ENCODE results near the gene PODXL2.
"Not testable (repeated sequence)": the region's sequence is repeated elsewhere in the genome, so short reads cannot be mapped to it uniquely, and the experiment has no call there.

PODXL2 gene

GRCh38 chr3:127680798-127681221, 51.8 kb downstream of the PODXL2 start:
- DNase-seq (ENCODE audit: low spot score): no peak
- no peak for TF ChIP-seq CTCF (IDR thresholded peaks at IDR 0.05; ENCODE audit: extremely low read depth, missing control alignments)

DNA sequence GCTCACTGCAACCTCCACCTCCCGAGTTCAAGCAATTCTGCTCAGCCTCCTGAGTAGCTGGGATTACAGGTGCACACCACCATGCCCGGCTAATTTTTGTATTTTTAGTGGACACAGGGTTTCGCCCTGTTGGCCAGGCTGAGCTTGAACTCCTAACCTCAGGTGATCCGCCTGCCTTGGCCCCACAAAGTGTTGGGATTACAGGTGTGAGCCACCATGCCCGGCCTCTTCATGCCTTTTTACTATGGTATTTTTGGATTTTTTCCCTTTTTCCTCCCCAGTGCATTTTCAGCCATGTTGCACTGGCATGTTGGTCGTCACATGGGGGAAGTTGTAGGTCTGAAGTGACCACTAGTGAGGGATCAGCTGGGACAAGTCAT, 53.2 kb downstream of the PODXL2 start:
- DNase-seq (ENCODE audit: low spot score): not testable (repeated sequence)

DNA sequence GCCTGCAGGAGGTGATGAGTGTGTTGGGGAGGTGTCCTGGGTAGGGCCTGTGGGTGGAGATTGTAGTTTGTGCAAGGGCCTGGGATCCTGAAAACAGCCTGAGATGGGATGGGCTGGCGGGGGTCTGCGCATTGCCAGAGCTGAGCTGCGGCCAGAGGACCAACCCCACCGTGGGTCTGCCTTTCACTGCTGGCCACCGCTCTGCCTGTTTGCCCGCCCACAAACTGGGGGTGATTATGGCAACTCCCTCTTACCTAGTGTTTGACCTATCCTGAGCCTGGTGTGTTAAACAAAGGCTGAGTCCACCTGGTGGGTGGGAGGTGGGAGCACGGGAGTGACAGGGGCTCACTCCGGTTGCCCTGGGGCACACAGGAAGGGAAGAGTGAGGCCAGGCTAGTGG, 53.6 kb downstream of the PODXL2 start:
- no peak for TF ChIP-seq CTCF (IDR thresholded peaks at IDR 0.05; ENCODE audit: extremely low read depth, missing control alignments)
- no peak for DNase-seq (ENCODE audit: low spot score)

- TF ChIP-seq CTCF (IDR thresholded peaks at IDR 0.05; ENCODE audit: extremely low read depth, missing control alignments): no peak
- no peak for DNase-seq (ENCODE audit: low spot score)
Observed at GRCh38 chr3:127684871-127685707, 56.1 kb downstream of the PODXL2 start.

DNA sequence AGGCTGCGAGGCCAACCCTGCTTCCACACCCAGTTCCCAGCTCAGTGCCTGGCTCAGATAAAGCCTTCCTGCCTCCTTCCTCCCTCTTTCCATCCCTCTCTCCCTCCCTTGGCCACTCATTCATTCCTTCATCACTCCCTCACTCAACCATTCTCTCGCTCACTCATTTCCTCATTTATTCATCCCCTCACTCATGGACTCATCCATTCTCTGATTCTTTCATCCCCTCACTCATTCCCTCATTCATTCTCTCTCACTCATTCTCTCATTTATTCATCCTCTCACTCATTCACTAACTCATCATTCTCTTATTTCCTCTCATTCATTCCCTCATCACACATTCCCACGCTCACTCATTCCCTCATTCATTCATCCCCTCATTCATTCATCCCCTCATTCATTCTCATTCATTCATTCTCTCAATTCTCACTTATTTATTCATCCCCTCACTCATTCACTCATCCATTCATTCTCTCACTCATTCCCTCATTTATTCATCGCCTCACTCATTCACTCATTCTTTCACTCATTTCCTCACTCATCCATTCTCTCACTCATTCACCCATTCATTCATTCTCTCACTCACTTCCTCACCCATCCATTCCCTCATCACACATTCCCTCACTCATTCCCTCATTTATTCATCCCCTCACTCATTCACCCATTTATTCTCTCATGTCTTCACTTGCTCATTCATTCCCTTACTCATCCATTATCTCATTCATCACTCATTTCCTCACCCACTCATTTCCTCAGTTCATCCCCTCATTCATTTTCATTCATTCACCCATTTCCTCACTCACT, 56.9 kb downstream of the PODXL2 start:
- no peak for DNase-seq (ENCODE audit: low spot score)
- TF ChIP-seq CTCF (IDR thresholded peaks at IDR 0.05; ENCODE audit: extremely low read depth, missing control alignments): no peak

GRCh38 chr3:127686512-127686894, 57.5 kb downstream of the PODXL2 start:
- no peak for DNase-seq (ENCODE audit: low spot score)
- no peak for TF ChIP-seq CTCF (IDR thresholded peaks at IDR 0.05; ENCODE audit: extremely low read depth, missing control alignments)

- no peak for TF ChIP-seq CTCF (IDR thresholded peaks at IDR 0.05; ENCODE audit: extremely low read depth, missing control alignments)
- DNase-seq (ENCODE audit: low spot score): no peak
Observed at GRCh38 chr3:127687228-127687737, 58.3 kb downstream of the PODXL2 start.

All from GM20000 (cell line).